Lower leg skin (tissue), 3 donors: ENCODE data around the gene SELPLG.

ENCODE experiments used
- CTCF ChIP-seq, 3 donors: fragments of 450-650 bp; IDR thresholded peaks; one replicate each; pipeline ENCODE4 v1.5.1; 2016; ENCODE audit warnings: antibody characterized with exemption in 3 of 3, mild to moderate bottlenecking in 3 of 3, moderate library complexity in 2 of 3
- POLR2A ChIP-seq, 2 donors: fragments of 450-650 bp; IDR thresholded peaks; one replicate each; pipeline ENCODE4 v1.6.1; 2016 to 2017; ENCODE audit warnings: antibody characterized with exemption in 2 of 2, mild to moderate bottlenecking in 1 of 2, moderate library complexity in 1 of 2

DNA sequence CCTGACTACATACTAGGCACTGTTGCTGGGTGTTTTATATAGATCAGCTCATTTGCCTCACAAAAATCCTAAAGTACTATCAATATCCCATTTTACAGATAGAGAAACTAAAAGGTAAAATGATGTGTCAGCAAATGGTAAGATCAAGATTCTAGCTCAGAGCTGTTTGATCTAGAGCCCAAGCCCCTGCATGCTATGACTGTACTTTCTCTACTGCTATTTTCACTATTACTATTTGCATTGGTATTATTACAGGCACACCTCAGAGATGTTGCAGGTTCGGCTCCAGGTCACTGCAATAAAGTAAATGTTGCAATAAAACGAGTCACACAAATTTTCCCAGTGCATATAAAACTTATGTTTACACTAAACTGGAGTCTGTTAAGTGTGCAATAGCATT, 60.4 kb downstream of the SELPLG start:
- TF ChIP-seq POLR2A (IDR thresholded peaks at IDR 0.05) (no peak), CTCF (IDR thresholded peaks at IDR 0.05) (no peak)
